Measurements from ENCODE around the gene TGM1.

The TGM1 gene

DNA sequence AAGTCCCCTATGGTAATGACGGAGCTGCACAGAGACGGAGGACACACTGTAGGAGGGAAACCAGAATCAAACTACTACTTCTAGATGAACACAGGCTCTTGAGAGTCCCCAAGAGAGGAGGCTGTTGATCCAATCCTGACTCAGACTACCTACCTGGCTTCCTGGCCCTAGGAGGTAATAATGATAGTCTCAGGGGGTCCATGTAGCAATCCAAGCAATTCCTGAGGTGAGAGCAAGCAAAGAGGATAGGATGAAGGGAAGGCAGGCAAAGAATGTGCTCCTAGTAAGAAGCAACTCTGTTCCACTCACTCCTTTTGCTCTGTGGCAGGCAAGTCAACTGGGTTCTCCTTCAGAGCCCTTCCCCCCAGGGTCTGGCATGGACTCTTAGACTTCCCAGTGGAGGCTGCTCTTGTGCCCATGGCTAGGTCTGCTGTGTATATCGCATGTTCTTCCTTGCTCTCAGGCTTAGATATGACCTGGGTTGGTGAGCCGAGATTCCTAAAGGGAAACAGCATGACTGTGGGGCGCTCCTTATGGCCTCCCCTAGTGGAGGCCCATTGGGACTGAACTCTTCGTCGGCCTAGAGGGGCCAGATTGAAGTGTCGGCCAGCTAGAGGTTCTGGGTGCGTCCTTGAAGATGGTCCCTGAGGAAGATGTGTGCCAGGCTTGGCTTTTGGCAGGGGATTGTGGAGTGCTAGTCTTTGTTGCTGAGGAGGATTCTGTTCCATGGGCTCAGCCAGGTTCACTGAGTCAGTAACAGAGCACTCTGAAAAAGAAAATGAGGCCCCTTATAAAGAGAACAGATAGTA, 22.7 kb downstream of the TGM1 start:
- no peak overlapping the region for H3K27ac ChIP-seq (ENCODE audit: low read length)
- no peak for DNase-seq (ENCODE audit: low read depth, low spot score)
- H3K4me1 ChIP-seq (ENCODE audit: control insufficient read depth, insufficient read depth, low read length): peaks cover 2% of the 10 kb centered on the region; the same call in 1 of the 2 replicates
- no peaks in the 10 kb centered on the region for H3K9me3 ChIP-seq (ENCODE audit: control insufficient read depth, insufficient read depth, low read length)
- H3K4me3 ChIP-seq (ENCODE audit: low read length): no peak overlapping the region
- no peaks in the 10 kb centered on the region for H3K27me3 ChIP-seq (ENCODE audit: control insufficient read depth, insufficient read depth, low read length)
- no CpG with 5 or more reads among the region's 9 CpGs for WGBS (ENCODE audit: insufficient coverage, insufficient read length)
- H3K36me3 ChIP-seq (ENCODE audit: control insufficient read depth, insufficient read depth, low read length): peaks cover 27% of the 10 kb centered on the region

DNA sequence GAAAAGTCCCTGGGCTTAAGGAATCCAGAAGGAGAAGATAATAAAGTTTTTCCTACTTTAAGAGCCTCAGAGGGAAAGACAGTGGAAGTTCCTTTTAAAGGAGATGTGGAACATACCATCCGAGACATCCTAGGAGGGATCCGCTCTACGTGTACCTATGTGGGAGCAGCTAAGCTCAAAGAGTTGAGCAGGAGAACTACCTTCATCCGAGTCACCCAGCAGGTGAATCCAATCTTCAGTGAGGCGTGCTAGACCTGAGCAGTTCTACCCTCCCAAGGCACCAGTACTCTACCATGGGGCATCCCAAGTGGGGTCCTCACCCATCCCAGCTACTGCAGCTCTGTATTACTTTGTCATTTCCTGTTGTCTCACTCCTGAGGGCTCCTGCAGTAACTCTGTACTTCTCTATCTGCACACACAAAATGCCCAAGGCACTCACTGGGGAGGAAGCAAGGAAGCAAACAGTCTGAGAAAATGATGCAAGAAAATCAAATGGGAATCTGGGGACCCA, 24.4 kb downstream of the TGM1 start:
- no peaks in the 10 kb centered on the region for H3K9me3 ChIP-seq (ENCODE audit: control insufficient read depth, insufficient read depth, low read length)
- no peak for DNase-seq (ENCODE audit: low read depth, low spot score)
- H3K36me3 ChIP-seq (ENCODE audit: control insufficient read depth, insufficient read depth, low read length): peaks cover 27% of the 10 kb centered on the region
- WGBS (ENCODE audit: insufficient coverage, insufficient read length): no CpG with 5 or more reads among the region's 5 CpGs
- no peak overlapping the region for H3K4me3 ChIP-seq (ENCODE audit: low read length)
- H3K27ac ChIP-seq (ENCODE audit: low read length): no peak overlapping the region
- 0 out of 2 replicates have a peak, but pooled peaks cover 2% of the 10 kb centered on the region for H3K4me1 ChIP-seq (ENCODE audit: control insufficient read depth, insufficient read depth, low read length)
- no peaks in the 10 kb centered on the region for H3K27me3 ChIP-seq (ENCODE audit: control insufficient read depth, insufficient read depth, low read length)

DNA sequence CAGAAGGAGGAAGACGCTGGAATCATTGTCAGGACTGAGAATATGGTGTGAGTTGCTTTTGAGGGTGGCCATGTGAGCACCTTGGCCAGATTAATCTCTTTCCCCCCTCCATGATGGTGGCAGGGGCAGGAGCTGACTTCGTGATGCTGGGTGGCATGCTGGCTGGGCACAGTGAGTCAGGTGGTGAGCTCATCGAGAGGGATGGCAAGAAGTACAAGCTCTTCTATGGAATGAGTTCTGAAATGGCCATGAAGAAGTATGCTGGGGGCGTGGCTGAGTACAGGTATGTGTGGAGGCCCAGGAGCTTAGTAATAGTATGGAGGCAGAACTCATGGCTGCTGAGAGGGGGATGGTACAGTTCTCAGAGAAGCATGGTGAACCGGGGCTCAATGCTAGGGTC, 24.9 kb downstream of the TGM1 start:
- DNase-seq (ENCODE audit: low read depth, low spot score): no peak
- Histone ChIP-seq H3K36me3 (ENCODE audit: control insufficient read depth, insufficient read depth, low read length) (peaks cover 27% of the 10 kb centered on the region), H3K27me3 (ENCODE audit: control insufficient read depth, insufficient read depth, low read length) (no peaks in the 10 kb centered on the region), H3K27ac (ENCODE audit: low read length) (no peak overlapping the region), H3K4me3 (ENCODE audit: low read length) (no peak overlapping the region), H3K9me3 (ENCODE audit: control insufficient read depth, insufficient read depth, low read length) (no peaks in the 10 kb centered on the region), H3K4me1 (ENCODE audit: control insufficient read depth, insufficient read depth, low read length) (0 out of 2 replicates have a peak, but pooled peaks cover 2% of the 10 kb centered on the region)
- WGBS (ENCODE audit: insufficient coverage, insufficient read length): no CpG with 5 or more reads among the region's 5 CpGs

DNA sequence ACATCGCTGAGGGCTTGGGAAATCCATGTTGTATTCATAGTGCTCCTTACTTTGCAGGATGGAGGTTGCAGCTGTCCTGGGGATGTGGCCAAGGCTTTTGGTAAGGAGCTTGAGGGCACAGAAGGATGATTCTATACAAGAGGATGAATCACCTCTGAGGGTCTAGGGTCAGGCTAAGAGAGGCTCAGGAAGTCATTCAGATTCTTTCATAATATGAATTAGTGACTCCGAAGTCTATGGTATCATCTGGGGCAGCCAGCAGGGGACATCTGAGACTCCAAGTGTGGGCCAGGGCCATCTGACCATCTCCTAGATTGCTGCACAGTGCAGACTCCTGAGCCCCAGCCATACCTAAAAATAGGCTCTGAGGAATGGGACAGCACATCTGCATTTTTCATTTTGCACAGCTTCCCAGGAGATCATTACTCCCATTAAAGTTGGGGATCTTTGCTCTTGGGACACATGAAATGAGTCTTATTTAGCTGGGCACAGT, 25.5 kb downstream of the TGM1 start:
- WGBS (ENCODE audit: insufficient coverage, insufficient read length): no CpG with 5 or more reads among the region's 2 CpGs
- H3K27me3 ChIP-seq (ENCODE audit: control insufficient read depth, insufficient read depth, low read length): no peaks in the 10 kb centered on the region
- H3K36me3 ChIP-seq (ENCODE audit: control insufficient read depth, insufficient read depth, low read length): peaks cover 27% of the 10 kb centered on the region
- no peak overlapping the region for H3K4me3 ChIP-seq (ENCODE audit: low read length)
- DNase-seq (ENCODE audit: low read depth, low spot score): no peak
- 0 out of 2 replicates have a peak, but pooled peaks cover 2% of the 10 kb centered on the region for H3K4me1 ChIP-seq (ENCODE audit: control insufficient read depth, insufficient read depth, low read length)
- no peaks in the 10 kb centered on the region for H3K9me3 ChIP-seq (ENCODE audit: control insufficient read depth, insufficient read depth, low read length)
- no peak overlapping the region for H3K27ac ChIP-seq (ENCODE audit: low read length)

DNA sequence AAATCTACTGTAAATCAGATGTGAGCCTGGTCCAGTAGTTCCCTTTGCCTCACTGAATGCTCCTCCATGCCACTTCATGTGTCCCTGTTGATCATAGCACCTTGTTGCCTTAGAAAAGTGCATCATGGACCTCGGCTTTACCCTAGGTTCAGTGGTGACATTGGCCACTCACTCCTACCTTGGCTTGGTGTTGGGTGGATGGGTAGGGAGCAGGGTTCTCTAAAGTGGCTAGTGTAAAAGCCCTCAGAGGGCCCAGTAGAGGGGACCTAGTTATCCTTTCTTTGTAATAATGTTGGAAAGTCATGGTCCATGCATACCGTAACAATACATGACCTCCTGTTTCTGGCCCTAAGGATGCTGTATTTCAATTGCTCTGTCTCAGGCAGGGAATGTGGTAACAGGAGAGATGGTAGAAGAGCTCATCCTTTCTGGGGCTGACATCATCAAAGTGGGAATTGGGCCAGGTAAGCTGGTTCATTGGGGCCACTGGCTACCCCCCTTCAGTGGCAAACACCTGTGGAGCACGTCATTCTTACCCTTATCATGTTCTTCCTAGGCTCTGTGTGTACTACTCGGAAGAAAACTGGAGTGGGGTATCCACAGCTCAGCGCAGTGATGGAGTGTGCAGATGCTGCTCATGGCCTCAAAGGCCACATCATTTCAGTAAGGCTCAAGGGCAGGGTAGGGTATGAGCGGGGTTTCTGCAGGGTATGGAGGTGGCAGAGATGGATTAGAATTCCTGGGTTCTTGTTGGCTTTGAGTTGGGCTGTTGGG, 26.1 kb downstream of the TGM1 start:
- whole genome bisulfite sequencing (ENCODE audit: insufficient coverage, insufficient read length): no CpG with 5 or more reads among the region's 6 CpGs
- Histone ChIP-seq H3K4me1 (ENCODE audit: control insufficient read depth, insufficient read depth, low read length) (0 out of 2 replicates have a peak, but pooled peaks cover 2% of the 10 kb centered on the region), H3K27ac (ENCODE audit: low read length) (no peak overlapping the region), H3K9me3 (ENCODE audit: control insufficient read depth, insufficient read depth, low read length) (no peaks in the 10 kb centered on the region), H3K36me3 (ENCODE audit: control insufficient read depth, insufficient read depth, low read length) (peaks cover 27% of the 10 kb centered on the region), H3K27me3 (ENCODE audit: control insufficient read depth, insufficient read depth, low read length) (no peaks in the 10 kb centered on the region), H3K4me3 (ENCODE audit: low read length) (no peak overlapping the region)
- DNase-seq (ENCODE audit: low read depth, low spot score): no peak

DNA sequence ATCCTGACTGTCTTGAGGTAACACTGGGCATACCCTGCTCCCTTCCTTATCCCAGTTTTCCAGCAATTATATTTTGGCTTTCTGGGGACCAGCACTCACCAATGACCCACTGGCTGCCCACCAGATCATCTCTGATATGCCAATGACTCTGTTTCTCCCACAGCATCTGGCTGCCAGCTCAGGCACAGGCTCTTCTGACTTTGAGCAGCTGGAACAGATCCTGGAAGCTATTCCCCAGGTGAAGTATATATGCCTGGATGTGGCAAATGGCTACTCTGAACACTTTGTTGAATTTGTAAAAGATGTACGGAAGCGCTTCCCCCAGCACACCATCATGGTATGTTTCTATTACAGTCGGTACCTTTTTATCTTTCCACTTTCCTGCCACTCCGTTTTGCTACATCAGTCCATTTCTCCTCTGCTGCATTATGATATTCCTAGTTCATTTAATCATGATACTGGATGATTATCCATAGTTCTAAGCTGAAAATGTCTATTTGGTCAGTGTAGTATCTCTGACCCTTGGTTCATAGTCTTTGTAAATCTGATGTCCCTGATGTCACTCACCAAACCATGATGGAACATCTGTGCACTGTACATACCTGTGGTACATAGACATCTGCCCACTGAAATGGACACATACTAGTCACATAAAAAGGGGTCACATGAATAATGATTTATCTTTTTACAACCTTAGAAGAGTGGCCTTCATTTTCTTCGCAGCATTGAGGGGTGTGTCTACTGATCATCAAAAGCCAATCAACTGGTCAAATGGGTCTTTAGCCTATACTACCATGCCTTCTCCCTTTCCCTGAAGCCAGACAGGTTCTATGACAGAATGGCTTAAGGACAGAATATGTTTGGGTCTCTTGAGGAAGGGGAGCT, 26.9 kb downstream of the TGM1 start:
- WGBS (ENCODE audit: insufficient coverage, insufficient read length): no CpG with 5 or more reads among the region's 5 CpGs
- Histone ChIP-seq H3K27ac (ENCODE audit: low read length) (no peak overlapping the region), H3K4me3 (ENCODE audit: low read length) (no peak overlapping the region), H3K4me1 (ENCODE audit: control insufficient read depth, insufficient read depth, low read length) (0 out of 2 replicates have a peak, but pooled peaks cover under 1% of the 10 kb centered on the region), H3K27me3 (ENCODE audit: control insufficient read depth, insufficient read depth, low read length) (no peaks in the 10 kb centered on the region), H3K9me3 (ENCODE audit: control insufficient read depth, insufficient read depth, low read length) (no peaks in the 10 kb centered on the region), H3K36me3 (ENCODE audit: control insufficient read depth, insufficient read depth, low read length) (peaks cover 27% of the 10 kb centered on the region)
- DNase-seq (ENCODE audit: low read depth, low spot score): no peak

DNA sequence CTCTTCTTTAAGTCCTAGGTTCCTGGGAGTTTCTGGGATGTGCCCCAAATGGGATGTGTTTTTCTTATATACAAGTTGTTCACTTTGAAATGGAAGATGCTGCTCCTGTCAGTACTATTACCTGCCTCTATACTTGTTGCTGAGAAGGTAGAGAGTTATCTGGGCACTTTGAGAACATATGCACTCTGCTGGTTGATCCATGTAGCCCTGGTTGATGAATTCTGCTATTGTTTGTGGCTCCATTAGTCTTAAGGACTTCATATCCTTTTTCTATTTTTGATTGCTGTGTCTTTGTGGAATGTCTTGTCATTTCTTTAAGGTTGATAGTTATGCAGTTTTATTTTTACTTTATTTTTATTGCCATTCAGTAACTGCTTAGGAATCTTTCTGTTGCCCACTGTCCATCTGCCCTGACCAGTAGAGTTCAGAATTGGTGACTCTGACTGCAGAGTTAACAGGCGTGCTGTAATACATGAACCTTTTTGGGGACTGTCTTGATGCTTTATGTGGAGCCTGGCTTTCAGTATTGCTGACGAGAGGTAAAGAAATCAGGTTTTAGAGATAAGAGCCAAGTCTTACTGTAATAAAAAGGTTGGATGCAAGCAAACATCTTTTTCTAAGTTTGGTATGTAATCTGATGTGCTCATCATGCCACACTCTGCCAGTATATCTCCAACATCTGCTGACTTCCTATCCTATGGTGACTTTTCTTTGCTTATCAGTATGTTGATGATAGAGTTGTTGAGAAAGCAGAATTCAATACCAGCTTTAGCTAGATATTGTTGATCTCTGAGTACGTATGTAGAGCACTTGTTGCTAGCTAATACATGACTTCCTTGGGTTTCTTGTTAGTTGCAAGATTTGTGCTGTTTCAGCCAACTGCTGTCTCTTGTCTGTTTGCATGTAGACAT, 28.6 kb downstream of the TGM1 start:
- no peak overlapping the region for H3K27ac ChIP-seq (ENCODE audit: low read length)
- peaks cover 19% of the 10 kb centered on the region for H3K36me3 ChIP-seq (ENCODE audit: control insufficient read depth, insufficient read depth, low read length)

DNA sequence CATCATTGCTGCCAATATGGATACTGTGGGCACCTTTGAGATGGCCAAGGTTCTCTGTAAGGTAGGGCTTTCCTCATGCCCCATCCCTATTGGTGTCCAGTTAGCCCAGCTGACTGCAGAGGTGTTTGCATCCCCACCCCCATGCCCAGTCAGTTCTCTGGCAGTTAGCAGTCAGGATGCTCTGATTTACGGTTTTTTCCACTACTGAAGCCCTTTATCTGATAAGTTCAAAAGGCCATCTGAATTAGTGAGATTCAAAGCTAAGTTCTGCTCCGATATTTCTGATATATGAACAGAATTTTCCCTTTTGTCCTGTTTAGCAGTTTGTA, 29.5 kb downstream of the TGM1 start:
- no peaks in the 10 kb centered on the region for H3K4me1 ChIP-seq (ENCODE audit: control insufficient read depth, insufficient read depth, low read length)
- no peaks in the 10 kb centered on the region for H3K27me3 ChIP-seq (ENCODE audit: control insufficient read depth, insufficient read depth, low read length)
- H3K9me3 ChIP-seq (ENCODE audit: control insufficient read depth, insufficient read depth, low read length): no peaks in the 10 kb centered on the region
- peaks cover 17% of the 10 kb centered on the region for H3K36me3 ChIP-seq (ENCODE audit: control insufficient read depth, insufficient read depth, low read length)
- no peak for DNase-seq (ENCODE audit: low read depth, low spot score)
- H3K4me3 ChIP-seq (ENCODE audit: low read length): peak overlapping the region; percentile 89; the same call in 1 of the 2 replicates
- WGBS (ENCODE audit: insufficient coverage, insufficient read length): no CpG with 5 or more reads among the region's 2 CpGs
- no peak overlapping the region for H3K27ac ChIP-seq (ENCODE audit: low read length)

More for the DNA sequence above, 28.6 kb downstream of the TGM1 start:
- Histone ChIP-seq H3K4me3 (ENCODE audit: low read length) (no peak overlapping the region), H3K4me1 (ENCODE audit: control insufficient read depth, insufficient read depth, low read length) (no peaks in the 10 kb centered on the region), H3K27me3 (ENCODE audit: control insufficient read depth, insufficient read depth, low read length) (no peaks in the 10 kb centered on the region), H3K9me3 (ENCODE audit: control insufficient read depth, insufficient read depth, low read length) (no peaks in the 10 kb centered on the region)
- no CpG with 5 or more reads among the region's 3 CpGs for WGBS (ENCODE audit: insufficient coverage, insufficient read length)
- no peak for DNase-seq (ENCODE audit: low read depth, low spot score)
